DMS153 (cell line): ENCODE measurements around the gene TOGARAM1.

Source experiments
- DNase-seq: peaks from one replicate; lab custom pipeline; 2025; lab: John Stamatoyannopoulos, UW

TOGARAM1 gene

GRCh38 chr14:44961554-44962333 lies at the start of gene TOGARAM1, which contains the start of gene KLHL28:
TSS of gene TOGARAM1 (plus strand) at chr14:44962190. CDS start at chr14:44962422, 232 bp downstream.
TSS of gene KLHL28 (minus strand) at chr14:44961947. CDS start at chr14:44945928, 16,019 bp downstream.
- DNase-seq: peak; percentile 100

GRCh38 chr14:44914849-44915248 lies 47.1 kb upstream of the TOGARAM1 start:
- no peak for DNase-seq

GRCh38 chr14:44928793-44929192 lies 33.2 kb upstream of the TOGARAM1 start:
- DNase-seq: no peak

- no peak for DNase-seq
Observed at GRCh38 chr14:44935155-44935554, 26.8 kb upstream of the TOGARAM1 start.

GRCh38 chr14:44937547-44937946 lies 24.4 kb upstream of the TOGARAM1 start:
- no peak for DNase-seq

GRCh38 chr14:44940211-44940610 lies 21.8 kb upstream of the TOGARAM1 start:
- DNase-seq: no peak

- DNase-seq: no peak
Observed at GRCh38 chr14:44940944-44941343, 21.0 kb upstream of the TOGARAM1 start.

GRCh38 chr14:44941591-44941990 lies 20.4 kb upstream of the TOGARAM1 start:
- no peak for DNase-seq

GRCh38 chr14:44942436-44942835 lies 19.6 kb upstream of the TOGARAM1 start:
- no peak for DNase-seq

GRCh38 chr14:44944107-44944506 lies 17.9 kb upstream of the TOGARAM1 start:
- DNase-seq: no peak

GRCh38 chr14:44945264-44945663 lies 16.7 kb upstream of the TOGARAM1 start:
- DNase-seq: no peak

- DNase-seq: no peak
Observed at GRCh38 chr14:44951051-44951450, 10.9 kb upstream of the TOGARAM1 start.

GRCh38 chr14:44952391-44953110 lies 9.4 kb upstream of the TOGARAM1 start:
- DNase-seq: no peak

GRCh38 chr14:44954750-44955149 lies 7.2 kb upstream of the TOGARAM1 start:
- DNase-seq: no peak

- DNase-seq: no peak
Observed at GRCh38 chr14:44955528-44955927, 6.5 kb upstream of the TOGARAM1 start.

GRCh38 chr14:44956866-44957265 lies 5.1 kb upstream of the TOGARAM1 start:
- no peak for DNase-seq

- no peak for DNase-seq
Observed at GRCh38 chr14:44959538-44959937, 2.5 kb upstream of the TOGARAM1 start.

GRCh38 chr14:44960146-44960545 lies 1.8 kb upstream of the TOGARAM1 start:
- DNase-seq: no peak

- DNase-seq: no peak
Observed at GRCh38 chr14:44960646-44961045, 1.3 kb upstream of the TOGARAM1 start.

GRCh38 chr14:44961151-44961553 lies 838 bp upstream of the TOGARAM1 start:
- DNase-seq: no peak

- peak; percentile 43 for DNase-seq
Observed at GRCh38 chr14:44962334-44963043, 499 bp downstream of the TOGARAM1 start.

GRCh38 chr14:44963044-44963528 lies 1.1 kb downstream of the TOGARAM1 start:
- no peak for DNase-seq
